Fibroblast of skin of left quadriceps (primary cell): Measurements from ENCODE around the gene EXPH5.
"Not testable (repeated sequence)": the region's sequence is repeated elsewhere in the genome, so short reads cannot be mapped to it uniquely, and the experiment has no call there.

ENCODE experiments used
- DNase-seq, 2 experiments: peaks; one replicate each; pipeline ENCODE4 v3.0.0-alpha.2; 2013; ENCODE audit warnings: low read depth in 2 of 2

EXPH5 gene, protein sequence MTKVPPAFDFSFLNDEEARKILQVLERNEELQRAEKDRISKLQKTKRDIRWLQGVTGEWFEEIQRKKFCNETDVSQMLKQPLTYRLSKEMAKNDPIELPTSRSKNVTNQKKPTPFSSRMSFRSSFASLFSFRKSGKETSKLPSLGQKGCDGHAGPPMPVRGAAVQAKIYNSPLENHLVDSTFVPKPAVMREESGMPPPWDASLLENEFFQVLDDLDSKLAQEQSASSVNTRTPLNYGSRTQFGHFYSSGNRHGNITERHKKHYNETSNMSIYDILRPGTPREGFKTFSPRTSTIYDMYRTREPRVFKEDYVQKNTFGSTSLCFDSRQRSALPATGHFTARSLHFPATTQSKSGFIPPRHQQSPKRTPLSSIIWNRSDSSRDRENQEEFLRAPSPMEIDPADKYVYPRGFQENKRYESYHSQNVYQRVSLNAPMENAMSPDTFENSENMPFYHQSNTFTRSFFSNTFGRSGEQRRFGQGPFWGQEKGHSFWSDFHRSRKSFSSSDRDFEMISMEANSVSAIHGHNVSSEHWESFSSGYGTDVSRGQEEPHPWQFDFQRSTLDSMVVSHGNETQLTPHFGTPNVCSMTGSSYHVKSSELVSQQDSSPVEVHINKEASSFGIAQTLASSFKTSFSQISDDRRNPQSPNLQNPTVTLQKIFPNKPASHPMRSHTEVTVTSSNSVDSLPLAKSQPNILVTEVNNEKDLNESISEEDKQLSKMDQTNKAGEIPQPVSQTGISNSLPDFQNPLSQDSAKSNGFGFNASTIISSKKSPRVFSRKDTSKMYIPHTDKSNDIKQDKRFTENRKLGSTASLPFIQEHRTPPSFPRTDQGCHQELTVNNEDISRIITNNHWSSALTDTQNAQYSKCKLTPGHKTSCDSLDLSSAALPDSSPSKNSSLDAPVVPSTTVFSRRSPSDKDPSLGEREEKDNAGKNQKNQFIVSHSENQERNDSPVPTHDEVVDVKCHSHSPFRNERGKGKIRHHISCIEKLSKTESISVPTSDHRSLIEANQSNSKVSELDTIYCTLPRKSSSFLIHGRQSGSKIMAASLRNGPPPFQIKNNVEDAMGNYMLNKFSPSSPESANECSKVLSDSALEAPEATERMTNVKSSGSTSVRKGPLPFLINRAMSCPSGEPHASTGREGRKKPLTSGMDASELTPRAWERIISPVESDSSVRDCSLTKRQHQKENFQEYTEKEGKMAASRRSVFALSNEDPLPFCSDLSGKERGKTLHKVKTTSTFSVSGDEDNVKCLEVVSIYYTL (N-terminal part only)

DNA sequence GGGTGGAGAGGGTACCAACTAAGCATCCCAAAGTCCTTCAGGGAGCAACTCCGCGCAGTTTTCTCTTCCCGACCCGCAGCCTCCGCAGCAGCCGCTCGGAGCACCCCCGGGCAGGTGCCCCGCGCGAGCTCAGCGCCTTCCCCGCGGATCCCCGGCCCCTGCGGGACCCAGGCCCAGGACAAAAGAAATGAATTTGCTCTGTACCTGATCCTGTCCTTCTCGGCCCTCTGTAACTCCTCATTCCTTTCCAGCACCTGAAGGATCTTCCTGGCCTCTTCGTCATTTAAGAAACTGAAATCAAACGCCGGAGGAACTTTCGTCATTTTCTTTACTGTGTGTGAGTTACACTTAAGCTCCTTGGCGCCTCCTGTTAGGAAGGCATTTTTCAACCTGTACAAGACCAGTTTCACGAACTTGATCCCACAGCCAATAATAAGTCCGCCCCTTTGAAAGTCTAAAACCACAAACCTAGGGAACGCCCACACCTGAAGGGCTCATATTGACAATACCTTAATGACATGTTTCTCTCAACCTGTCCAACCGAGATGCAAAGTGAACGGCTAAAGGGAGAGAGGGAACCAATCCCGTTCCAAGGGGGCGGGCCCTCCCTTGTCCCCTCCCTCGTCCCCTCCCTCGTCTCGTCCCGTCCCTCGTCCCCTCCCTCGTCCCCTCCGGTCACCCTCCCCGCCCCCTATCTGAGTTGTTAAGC, at the start of gene EXPH5:
TSS of gene EXPH5 (minus strand) at position 555 of the 709 bp plus-strand sequence. CDS start at position 323, 232 bp downstream.
- DNase-seq = peak in 1 of 2 experiments; percentile 9

DNA sequence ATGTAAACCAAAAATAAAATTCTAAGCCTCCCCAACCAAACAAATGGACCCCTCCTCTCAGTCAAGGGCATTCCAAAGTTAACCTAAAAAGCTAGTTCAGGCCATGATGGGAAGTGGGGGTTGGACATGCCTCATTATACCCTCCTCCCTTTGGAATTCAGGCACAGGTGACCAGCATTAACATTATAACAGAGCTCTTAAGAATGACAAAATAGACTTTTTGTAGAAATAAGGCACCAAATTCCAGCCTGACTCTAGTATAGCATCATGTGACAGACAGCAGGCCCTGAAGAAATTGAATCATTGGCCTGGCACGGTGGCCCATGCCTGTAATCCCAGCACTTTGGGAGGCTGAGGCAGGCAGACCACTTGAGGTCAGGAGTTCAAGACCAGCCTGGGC, 48.2 kb upstream of the EXPH5 start:
- DNase-seq = not testable (repeated sequence)

DNA sequence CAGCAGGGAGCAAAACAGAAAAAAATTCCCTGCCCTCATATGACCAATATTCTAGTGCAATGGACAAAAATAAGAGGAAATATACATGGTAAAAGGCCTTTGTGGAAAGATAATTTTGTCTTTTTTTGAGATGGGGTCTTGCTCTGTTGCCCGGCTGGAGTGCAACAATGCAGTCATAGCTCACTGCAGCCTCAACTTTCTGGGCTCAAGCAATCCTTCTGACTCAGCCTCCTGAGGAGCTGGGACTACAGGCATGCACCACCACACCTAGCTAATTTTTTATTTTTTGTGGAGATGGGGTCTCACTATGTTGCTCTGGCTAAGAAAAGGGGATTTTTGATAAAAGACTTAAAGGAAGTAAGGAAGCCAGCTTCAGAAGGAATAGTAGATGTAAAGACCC, 45.6 kb upstream of the EXPH5 start:
- DNase-seq = no peak

DNA sequence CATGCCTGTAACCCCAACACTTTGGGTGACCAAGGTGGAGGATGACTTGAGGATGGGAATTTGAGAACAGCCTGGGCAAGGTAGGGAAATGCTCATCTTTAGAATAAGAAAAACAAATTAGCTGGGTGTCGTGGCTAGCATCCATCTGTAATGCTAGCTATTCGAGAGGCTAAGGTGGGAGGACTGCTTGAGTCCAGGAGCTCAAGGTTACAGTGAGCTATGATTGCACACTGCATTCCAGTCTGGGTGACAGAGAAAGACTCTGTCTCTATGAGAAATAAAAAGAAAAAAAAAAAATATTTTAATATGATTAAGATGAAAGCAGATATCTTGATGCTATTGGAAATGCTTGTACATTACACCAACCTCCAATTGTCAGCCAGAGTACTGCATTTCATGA, 42.7 kb upstream of the EXPH5 start:
- no peak for DNase-seq

DNA sequence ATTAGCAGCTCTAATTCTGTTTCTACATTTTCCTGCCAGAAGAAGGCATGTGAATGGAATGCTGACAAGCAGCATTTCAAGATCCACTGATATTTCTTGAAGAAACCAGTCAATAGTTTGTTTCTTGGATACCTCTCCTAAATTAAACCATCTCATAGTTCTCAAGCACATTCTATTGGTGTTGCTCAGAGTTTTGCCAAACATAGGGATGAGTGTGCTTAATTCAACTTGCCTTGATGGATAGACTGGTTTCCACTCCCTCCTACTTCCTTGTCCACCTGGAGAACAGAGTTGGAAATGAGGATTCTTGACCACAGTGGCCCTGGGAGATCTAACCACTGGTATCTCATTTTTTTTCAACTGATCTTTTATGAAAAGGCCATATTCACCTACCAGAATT, 41.5 kb upstream of the EXPH5 start:
- no peak for DNase-seq

DNA sequence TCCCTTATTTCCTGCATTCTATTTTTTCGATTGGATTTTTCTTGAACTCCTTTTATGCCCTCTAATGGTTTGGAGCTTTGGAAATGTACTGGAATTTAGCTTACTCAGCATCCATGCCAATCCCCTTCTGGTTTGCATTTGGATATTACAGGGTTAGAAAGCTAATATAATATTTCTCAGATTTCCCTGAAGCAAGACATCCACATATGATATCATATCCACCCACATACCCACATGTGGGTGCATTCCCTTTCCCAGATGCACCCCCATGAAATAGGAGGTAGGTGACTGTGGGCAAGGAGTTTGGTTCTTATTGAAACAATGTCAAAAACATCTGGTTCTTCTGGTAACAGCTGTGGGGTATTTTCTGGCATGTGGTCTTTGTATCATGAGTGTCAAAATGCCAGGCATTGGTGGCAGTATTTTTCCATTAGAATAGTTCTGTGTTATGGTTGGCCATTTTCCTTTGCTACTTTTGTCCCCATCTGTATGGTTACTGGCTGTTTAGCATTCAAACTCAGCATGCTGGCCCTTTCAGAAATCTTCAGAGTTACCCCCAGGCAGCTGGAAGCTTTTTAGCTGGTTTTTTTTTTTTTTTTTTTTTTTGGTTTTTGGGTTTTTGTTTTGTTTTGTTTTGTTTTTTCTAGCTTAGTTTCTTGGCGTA, 38.6 kb upstream of the EXPH5 start:
- DNase-seq = no peak

DNA sequence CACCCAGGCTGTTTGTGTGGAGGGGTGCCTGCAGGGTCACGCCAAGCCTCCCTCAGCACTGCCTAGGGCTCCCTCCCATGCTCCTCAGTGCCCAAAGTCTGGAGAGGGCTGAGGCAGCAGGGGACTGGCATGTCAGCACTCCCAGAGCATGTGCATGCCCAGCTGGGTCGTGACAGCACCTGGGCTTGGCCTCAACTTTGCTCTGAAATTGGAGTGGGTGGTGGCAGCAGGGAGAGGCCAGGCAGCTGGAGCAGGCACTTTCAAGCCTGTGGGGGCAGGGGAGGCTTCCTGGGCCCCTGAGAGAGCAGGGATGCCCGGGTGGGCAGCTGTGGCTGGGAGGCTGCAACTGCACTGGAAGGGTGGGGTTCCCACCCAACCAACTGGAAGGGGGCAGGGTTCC, 35.7 kb upstream of the EXPH5 start:
- DNase-seq = no peak

DNA sequence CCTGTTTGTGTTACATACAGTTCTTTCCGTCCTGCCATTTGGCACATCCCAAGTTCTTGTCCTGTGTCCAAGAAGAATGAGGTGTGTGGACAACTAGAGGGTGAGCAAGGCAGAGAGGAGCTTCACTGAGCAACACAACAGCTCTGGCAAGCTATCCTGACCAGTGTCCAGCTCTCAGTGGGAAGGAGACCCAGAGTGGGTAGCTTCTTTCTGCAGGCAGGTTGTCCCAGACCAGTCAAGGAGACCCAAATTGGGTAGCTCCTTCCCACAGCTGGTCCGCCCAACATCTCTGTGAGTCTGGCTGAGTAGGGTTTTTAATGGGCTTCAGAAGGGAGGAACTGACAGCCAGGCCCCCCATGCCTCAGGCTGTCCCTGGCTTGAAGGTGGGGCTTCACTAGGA, 35.2 kb upstream of the EXPH5 start:
- DNase-seq = no peak

DNA sequence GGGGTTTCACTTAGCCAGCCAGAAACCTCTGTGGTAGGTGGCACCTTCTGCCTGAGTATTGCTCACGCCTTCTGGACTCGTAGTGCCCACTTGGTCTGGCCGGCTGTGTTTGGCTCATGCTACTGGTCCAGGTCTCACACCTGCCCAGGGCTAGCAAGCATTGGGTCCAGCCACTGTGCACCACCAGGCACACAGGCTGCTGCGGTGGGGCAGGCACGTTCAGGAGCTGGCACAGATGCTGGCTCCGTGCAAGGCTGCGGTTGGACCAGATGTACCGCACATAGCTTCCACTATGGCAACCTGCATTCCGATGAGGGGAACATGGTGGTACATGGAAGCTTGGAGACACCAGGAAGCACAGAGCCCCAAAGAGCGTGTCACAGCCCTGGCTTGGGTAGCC, 34.8 kb upstream of the EXPH5 start:
- DNase-seq = no peak

DNA sequence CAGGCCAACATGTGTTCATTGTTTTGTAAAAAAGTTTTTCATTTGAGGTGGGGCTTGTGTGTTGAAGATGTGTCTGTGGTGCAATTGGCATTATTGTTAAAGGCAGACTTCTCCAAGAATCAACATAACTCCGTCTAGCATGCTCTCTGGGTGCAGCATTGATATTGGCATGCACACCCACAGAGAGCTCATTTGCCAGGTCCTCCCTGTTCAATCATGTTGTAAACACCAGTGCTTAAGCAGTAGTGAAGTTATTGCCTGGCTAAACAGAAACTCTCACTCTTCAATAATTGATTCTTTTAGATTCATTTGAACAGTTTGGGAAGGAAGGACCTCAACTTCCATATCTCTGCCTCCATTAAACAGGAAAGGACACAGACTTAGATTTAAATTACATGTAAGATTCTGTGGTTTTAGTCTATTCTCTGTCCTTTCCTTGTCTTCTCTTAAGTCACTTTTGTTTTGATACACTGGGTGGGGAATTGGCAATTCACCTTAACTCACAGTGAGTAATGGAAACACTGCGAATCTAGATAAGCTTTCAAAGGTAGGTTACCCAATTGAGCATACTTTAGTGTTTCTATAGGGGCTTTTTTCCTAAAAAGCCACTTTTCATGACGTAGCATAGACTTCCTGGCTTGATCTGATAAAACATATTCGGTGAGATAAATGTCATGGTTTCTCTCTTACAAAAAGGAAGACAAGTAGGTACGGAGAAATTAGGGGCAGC, 30.8 kb upstream of the EXPH5 start:
- DNase-seq = no peak

DNA sequence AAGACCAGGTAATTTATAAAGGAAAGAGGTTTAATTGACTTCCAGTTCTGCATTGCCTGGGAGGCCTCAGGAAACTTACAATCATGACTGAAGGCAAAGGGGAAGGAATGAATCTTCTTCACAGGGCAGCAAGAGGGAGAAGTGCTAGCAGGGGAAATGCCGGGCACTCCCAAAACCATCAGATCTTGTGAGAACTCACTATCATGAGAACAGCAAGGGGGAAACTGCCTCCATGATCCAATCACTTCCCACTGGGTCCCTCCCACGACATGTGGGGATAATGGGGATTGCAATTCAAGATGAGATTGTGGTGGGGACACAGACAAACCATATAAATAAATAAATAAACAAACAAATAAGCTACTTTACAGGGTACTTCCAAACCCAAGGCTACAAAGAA, 28.8 kb upstream of the EXPH5 start:
- DNase-seq = no peak

DNA sequence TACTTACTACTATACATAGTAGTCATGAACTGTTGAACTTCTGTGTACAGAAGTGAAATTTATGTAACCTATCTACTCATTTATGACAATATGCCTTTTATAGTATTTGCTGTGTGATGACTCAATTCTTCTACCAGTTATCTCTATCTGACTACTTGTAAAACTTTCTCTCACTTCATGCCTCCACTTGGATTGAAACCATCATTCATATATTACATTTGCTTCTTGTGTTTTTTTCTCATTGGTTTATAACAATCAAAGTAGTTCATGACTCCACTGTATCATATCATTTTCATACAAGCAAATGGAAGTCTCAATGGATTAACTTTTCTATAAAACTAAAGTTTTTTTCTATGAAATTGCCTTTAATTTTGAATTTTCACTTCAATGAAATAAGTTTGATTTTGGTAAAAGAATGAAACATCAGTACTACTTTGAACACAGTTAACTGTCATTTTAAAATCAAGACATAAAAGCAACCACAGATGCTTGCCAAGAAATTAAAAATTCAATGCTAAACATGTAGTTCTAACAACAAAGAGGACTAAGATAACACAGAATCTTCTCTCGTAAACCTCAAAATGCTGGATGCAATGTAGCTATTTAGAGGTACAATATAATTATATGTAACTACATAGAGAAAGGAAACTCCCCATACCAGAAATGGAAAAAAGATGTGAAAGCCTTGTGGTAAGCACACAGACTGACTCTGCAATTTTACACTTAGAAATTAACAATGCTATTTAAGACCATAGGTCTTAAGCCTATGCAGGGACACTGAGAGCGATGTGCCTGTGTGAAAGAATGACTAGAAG, 27.6 kb upstream of the EXPH5 start:
- no peak for DNase-seq

DNA sequence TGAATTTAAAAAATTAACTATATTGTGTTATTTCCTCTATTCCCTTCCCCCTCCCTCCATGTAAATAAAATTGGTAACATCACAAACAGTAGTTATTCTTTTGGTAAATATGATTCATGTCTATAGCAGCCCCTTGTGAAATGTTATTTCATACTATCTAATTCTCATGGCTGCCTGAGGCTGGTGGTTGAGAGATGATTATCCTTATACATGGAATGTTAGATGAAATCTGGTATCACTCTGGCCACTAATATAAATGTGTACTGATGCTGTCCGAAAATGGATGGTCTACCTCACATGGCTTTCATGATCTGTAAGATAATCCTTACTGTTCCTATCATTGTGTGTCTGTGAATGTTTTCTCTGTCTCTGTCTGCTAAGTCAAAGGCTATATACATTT, 25.0 kb upstream of the EXPH5 start:
- no peak for DNase-seq

DNA sequence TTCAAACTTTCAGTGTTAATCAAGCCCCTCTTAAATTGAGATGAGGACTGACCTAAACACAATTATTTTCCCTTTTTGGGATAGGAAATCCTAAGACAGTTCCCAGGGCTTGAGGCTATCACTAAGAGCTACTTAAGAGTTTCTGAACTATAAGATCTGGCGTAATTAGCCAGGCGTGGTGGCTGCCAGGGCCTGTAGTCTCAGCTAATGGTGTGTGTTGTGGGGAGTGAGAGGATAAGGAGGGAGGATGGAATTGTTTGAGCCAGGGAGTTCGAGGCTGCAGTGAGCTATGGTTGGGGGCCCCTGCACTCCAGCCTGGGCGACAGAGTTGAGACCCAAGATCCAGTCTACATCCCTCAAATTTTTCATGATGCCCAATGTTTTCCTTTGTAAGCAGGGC, 23.5 kb upstream of the EXPH5 start:
- DNase-seq = no peak

DNA sequence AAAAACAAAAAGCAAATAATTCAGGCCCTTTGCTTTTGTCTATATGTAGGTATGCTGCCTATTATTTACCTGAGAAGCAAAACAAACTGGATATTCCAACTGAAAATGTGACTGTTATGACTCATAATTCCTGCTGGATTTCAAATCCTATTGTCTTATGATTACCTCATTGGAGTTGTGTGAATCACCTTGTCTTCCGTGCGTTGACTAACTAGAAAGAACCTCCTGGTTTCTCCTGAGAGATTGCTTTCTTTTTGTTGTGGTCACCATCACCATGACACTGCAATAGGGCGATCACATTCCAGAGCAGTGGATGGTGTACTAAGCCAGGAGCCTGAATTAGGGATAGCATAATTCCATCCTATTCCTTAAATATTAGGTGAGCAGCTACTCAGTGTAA, 23.0 kb upstream of the EXPH5 start:
- peak; percentile 41 to 45 for DNase-seq

DNA sequence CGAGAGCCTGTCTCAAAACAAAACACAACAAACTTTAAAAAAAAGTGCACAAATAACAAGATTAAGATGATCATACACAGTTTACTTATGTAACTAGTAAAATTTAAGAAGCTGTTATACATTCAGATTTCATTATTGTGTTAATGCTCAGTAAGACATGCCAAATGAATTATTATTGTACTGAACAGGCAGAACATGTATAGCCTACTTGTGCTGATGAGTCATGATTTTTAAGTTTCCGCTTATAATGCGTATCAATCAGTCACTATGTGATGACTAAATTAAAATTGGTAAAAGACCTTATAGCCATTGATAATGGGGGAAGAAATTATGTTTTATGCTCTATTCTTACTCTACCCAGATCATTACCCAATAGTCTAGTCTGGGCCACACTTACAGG, 20.5 kb upstream of the EXPH5 start:
- no peak for DNase-seq

DNA sequence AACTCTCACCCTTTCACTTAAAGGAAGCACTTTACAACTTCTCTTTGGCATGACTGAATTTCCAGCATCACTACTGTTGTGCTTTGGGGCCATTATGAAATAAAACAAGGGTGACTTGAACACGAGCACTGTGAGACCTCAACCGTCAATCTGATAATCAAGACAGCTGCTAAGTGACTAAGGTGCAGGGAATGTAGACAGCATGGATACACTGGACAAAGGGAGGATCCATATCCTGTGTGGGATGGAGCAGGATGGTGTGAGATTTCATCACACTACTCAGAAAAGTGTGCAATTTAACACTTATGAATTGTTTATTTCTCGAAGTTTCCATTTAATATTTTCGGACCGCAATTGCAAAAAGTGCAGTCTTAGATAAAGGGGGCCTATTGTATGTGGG, 16.1 kb upstream of the EXPH5 start:
- peak in 1 of 2 experiments; percentile 22 for DNase-seq

DNA sequence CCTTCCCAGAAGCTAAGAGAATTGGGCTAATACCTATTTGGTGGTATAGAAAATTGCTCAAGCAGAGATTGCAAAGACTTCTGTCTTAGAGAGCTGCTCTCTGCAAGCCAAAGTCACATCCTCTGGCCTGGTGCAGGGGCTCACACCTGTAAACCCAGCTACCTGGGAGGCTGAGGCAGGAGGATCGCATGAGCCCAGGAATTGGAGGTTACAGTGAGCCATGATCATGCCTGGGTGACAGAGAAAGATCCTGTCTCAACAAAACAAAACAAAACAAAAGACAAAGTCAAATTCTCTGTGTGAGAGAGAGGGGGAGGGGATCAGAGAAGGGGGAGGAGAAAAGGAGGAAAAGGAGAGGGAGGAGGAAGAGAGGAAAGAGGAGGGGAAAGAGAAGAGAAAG, 15.0 kb upstream of the EXPH5 start:
- DNase-seq = no peak

DNA sequence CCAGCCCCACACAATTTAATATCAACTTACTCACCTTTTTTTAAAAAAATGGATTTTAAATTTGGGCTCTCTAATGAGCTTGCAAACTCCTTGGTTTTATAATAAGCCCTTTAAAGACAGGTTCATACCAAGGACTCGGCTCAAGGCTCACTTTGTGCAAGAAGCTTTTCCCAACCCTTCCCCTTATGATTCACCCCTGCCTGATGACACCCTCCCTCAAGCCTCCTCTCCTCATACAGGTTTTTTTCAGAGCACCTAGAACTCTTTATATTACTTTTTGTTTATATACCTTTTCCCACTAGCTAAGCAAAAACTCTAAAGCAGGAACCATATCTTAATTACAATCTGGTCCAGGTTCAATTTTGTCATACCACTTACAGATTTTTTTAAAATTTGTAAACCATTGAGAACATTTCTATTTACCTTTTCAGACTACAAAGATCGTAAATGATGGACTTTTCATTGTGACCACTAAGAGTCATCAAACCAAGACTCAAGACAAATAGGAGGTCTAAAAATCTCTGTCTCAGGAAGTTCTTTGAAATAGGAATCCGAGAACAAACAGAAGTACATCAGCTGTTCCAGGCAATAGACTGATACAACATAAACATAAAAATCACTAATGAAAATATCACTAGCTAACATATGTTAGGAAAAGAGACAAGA, 13.1 kb upstream of the EXPH5 start:
- DNase-seq = no peak
